ENCODE measurements around the gene NRTN. TPM values are rescaled to one million over a fixed set of nuclear protein-coding genes. Genes with fewer than 3 reads are reported as not detected.

Gene NRTN
- total and polyA plus RNA-seq, 2 of the 13 experiments (the other 11 are each of a cell fraction or from before 2014, with no cell fraction given) = 4.1 to 5.3 TPM

GRCh38 chr19:5838353-5839064 lies 33.6 kb downstream of the NRTN start (continued):
- TF ChIP-seq DNMT3B (CRISPR knock-in tag; conservative IDR thresholded peaks at IDR 0.05) = no peak
- TF ChIP-seq MAZ (IDR thresholded peaks at IDR 0.05; ENCODE audit: borderline replicate concordance, low read depth, low read length) = no peak
- no peak for TF ChIP-seq MAZ (CRISPR knock-in tag; IDR thresholded peaks at IDR 0.05; ENCODE audit: low read depth)
- TF ChIP-seq SNAPC5 (CRISPR knock-in tag; IDR thresholded peaks at IDR 0.05; ENCODE audit: borderline replicate concordance) = 0 out of 2 replicates have a peak, but pooled peaks have one; percentile 17
- peak; percentile 69; the same call in 1 of the 2 replicates for TF ChIP-seq ZBTB26 (CRISPR knock-in tag; IDR thresholded peaks at IDR 0.05; ENCODE audit: borderline replicate concordance)
- TF ChIP-seq SIN3A (IDR thresholded peaks at IDR 0.05; ENCODE audit: borderline replicate concordance, low read depth, low read length) = peak; percentile 16; the same call in 1 of the 2 replicates
- TF ChIP-seq, protein P1, sequence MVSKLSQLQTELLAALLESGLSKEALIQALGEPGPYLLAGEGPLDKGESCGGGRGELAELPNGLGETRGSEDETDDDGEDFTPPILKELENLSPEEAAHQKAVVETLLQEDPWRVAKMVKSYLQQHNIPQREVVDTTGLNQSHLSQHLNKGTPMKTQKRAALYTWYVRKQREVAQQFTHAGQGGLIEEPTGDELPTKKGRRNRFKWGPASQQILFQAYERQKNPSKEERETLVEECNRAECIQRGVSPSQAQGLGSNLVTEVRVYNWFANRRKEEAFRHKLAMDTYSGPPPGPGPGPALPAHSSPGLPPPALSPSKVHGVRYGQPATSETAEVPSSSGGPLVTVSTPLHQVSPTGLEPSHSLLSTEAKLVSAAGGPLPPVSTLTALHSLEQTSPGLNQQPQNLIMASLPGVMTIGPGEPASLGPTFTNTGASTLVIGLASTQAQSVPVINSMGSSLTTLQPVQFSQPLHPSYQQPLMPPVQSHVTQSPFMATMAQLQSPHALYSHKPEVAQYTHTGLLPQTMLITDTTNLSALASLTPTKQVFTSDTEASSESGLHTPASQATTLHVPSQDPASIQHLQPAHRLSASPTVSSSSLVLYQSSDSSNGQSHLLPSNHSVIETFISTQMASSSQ (IDR thresholded peaks at IDR 0.05; ENCODE audit: low read depth) = no peak
- TF ChIP-seq, protein P1 (CRISPR knock-in tag; IDR thresholded peaks at IDR 0.05; ENCODE audit: borderline replicate concordance) = peak; percentile 11; the same call in 1 of the 2 replicates
- TF ChIP-seq, protein P2, sequence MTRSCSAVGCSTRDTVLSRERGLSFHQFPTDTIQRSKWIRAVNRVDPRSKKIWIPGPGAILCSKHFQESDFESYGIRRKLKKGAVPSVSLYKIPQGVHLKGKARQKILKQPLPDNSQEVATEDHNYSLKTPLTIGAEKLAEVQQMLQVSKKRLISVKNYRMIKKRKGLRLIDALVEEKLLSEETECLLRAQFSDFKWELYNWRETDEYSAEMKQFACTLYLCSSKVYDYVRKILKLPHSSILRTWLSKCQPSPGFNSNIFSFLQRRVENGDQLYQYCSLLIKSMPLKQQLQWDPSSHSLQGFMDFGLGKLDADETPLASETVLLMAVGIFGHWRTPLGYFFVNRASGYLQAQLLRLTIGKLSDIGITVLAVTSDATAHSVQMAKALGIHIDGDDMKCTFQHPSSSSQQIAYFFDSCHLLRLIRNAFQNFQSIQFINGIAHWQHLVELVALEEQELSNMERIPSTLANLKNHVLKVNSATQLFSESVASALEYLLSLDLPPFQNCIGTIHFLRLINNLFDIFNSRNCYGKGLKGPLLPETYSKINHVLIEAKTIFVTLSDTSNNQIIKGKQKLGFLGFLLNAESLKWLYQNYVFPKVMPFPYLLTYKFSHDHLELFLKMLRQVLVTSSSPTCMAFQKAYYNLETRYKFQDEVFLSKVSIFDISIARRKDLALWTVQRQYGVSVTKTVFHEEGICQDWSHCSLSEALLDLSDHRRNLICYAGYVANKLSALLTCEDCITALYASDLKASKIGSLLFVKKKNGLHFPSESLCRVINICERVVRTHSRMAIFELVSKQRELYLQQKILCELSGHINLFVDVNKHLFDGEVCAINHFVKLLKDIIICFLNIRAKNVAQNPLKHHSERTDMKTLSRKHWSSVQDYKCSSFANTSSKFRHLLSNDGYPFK (CRISPR knock-in tag; IDR thresholded peaks at IDR 0.05; ENCODE audit: borderline replicate concordance) = 0 out of 2 replicates have a peak, but pooled peaks have one; percentile 32
- TF ChIP-seq, protein P3, sequence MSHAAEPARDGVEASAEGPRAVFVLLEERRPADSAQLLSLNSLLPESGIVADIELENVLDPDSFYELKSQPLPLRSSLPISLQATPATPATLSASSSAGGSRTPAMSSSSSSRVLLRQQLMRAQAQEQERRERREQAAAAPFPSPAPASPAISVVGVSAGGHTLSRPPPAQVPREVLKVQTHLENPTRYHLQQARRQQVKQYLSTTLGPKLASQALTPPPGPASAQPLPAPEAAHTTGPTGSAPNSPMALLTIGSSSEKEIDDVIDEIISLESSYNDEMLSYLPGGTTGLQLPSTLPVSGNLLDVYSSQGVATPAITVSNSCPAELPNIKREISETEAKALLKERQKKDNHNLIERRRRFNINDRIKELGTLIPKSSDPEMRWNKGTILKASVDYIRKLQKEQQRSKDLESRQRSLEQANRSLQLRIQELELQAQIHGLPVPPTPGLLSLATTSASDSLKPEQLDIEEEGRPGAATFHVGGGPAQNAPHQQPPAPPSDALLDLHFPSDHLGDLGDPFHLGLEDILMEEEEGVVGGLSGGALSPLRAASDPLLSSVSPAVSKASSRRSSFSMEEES (CRISPR knock-in tag; IDR thresholded peaks at IDR 0.05) = no peak
- TF ChIP-seq HMG20A (CRISPR knock-in tag; IDR thresholded peaks at IDR 0.05; ENCODE audit: borderline replicate concordance) = no peak
- no peak for TF ChIP-seq ZNF569 (CRISPR knock-in tag; IDR thresholded peaks at IDR 0.05; ENCODE audit: borderline replicate concordance)
- TF ChIP-seq ZNF564 (CRISPR knock-in tag; IDR thresholded peaks at IDR 0.05) = 0 out of 2 replicates have a peak, but pooled peaks have one; percentile 9
- TF ChIP-seq SAP130 (CRISPR knock-in tag; IDR thresholded peaks at IDR 0.05; ENCODE audit: low read depth) = peak; percentile 42; the same call in 1 of the 2 replicates
- TF ChIP-seq AGO1 (IDR thresholded peaks at IDR 0.05; ENCODE audit: low read depth, low read length, poor library complexity, severe bottlenecking) = peak; percentile 46
- no peak for TF ChIP-seq HMG20B (CRISPR knock-in tag; conservative IDR thresholded peaks at IDR 0.05)
- TF ChIP-seq CHD4 (IDR thresholded peaks at IDR 0.05; ENCODE audit: borderline replicate concordance, low read length) = 0 out of 2 replicates have a peak, but pooled peaks have one; percentile 40
